Right ventricle myocardium superior (tissue), 1 donor: ENCODE results near the gene POFUT2. TPM values are rescaled to one million over a fixed set of nuclear protein-coding genes. Genes with fewer than 3 reads are reported as not detected.
A peak's percentile ranks its signal among the peaks of the same experiment; 100 is the strongest.

Experiments
- ATAC-seq: fragments of 200-7000 bp; cut with Tn5 transposase; one replicate; pipeline ENCODE4 v1.9.1; 2020; ENCODE audit warnings: mild to moderate bottlenecking; ENCODE audit not compliant: poor library complexity
- DNase-seq: peaks from one replicate; pipeline ENCODE4 v3.0.0-alpha.2; 2020
- intact Hi-C: fragments of 100-400 bp; cut with DNase I; formaldehyde crosslinking; loops from one replicate; pipeline ENCODE4 v1.11.2; 2022
- total RNA-seq: library from RNA; stranded (reverse); fragmentation: NEBNext Ultra II Directional; extraction: Animal tissue kit (Norgen Biotek cat#: 25700); gene quantifications from one replicate; pipeline ENCODE4 v1.2.1, GENCODE V29; 2021
- donor health status: DM: no; HTN: yes; CAD: no; lungs with severe emphysema.

Gene POFUT2
- total RNA-seq, 1 donor from 2014 or later: 15.3 TPM

DNA sequence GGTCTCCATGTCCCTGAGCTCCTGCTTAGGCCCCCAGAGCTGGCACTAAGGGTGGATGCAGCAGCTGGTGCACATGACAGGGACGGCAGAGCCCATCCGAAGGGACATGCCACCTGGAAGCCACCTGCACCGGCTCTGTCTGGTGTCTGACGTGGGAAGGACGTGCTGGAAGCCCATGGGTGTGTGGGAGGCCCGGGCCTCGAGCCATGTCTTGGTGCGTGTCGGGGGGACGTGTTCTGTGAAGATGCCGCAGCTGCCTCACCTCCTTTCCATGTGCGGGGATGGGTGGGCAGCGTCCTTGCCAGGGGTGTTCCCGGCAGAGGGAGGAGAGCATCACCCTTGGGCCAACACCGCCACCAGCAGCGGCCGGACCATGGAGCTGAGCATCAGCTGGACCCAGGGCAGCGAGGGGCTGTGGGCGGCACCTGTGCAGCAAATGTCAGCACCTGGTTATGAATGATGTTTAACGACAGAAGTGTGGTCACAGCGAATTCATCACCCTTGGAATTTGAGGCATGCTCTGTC, 15.5 kb upstream of the POFUT2 start:
- DNase-seq (no peak), ATAC-seq (no peak)
- intact Hi-C loops: loop anchor here (10.0 kb wide), 1 partner anchor 52 kb away; no protein-coding TSS in a partner anchor

DNA sequence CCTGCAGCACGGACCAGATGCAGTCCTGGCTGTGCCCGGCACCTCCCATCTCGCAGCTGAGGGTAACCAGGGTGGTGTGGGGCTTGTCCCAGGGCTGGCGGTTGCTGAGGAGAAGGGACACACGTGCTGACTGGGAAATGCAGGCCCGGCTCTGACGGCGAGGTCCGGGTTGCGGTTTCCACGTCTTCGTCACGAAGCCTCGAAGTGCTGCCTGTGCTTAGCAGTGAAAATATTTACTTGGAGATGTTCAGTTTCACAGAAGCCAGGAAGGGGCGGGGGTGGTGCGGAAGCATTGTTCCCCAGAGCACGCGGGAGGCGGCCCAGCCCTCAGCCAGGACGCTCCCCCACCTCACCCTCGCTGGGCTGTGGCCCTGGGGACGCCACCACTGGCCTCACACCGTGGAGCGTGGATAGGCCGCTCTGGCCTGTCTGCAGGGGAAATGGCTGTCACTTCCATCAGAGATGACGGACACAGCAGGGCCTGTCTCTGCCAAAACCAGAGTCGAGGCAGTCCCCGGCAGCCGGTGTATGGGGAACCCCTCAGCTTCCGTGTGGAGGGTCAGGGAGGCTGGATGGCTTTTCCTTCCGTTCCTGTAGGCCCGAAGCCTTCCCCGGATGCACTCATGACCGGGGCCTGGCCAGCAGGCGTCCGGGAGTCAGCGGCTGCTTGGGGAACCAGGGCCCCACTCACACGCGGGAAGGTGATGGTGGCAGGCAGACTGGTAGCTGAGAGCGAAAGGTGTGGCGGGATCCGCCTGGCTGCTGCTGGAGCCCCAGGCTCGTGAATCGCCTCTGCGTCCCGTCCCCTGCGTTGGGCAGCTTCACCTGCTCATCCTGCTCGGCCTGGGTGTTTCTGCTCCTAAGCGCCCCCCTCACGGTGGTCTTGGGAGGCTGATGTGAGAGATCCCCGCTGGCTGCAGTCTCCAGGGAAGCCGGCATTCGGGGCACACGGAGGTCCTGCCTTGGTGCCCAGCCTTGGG, 14.7 kb upstream of the POFUT2 start:
- ATAC-seq (peak; percentile 65), DNase-seq (peak; percentile 87)
- intact Hi-C loops: loop anchor here (10.0 kb wide), 1 partner anchor 52 kb away; no protein-coding TSS in a partner anchor

DNA sequence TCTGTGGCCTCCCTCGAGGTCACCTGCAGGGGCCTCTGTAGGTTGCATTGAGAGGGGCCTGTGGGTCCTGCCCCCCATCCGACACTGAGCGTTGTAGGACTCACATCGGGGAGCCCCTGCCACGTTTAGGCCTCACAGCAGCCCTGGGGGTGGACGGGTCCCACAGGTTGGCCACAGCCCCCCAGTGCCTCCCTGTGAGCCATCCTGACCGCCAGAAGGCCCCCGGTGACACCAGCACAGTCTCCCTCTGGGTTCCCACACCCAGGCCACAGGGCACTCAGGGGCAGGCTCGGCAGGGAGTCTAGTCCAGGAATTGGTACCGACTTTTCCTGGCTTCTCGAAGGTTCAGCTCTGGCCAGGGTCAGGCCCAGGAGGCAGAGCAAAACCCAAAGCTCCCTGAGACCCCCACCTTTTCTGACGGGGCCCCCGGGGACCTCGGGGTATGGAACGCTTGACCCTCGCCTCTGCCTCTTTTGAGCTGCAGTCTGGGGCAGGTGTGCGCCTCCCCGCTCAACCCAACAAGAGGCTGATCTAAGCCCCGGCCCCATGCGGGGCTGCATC, 13.9 kb upstream of the POFUT2 start:
- no peak for ATAC-seq
- intact Hi-C loops: loop anchor here (10.0 kb wide), 1 partner anchor 53 kb away; no protein-coding TSS in a partner anchor
- no peak for DNase-seq

GRCh38 chr21:45300786-45301520, 13.3 kb upstream of the POFUT2 start:
- DNase-seq (no peak), ATAC-seq (no peak)
- intact Hi-C loops: loop anchor here (10.0 kb wide), 1 partner anchor 54 kb away; no protein-coding TSS in a partner anchor

DNA sequence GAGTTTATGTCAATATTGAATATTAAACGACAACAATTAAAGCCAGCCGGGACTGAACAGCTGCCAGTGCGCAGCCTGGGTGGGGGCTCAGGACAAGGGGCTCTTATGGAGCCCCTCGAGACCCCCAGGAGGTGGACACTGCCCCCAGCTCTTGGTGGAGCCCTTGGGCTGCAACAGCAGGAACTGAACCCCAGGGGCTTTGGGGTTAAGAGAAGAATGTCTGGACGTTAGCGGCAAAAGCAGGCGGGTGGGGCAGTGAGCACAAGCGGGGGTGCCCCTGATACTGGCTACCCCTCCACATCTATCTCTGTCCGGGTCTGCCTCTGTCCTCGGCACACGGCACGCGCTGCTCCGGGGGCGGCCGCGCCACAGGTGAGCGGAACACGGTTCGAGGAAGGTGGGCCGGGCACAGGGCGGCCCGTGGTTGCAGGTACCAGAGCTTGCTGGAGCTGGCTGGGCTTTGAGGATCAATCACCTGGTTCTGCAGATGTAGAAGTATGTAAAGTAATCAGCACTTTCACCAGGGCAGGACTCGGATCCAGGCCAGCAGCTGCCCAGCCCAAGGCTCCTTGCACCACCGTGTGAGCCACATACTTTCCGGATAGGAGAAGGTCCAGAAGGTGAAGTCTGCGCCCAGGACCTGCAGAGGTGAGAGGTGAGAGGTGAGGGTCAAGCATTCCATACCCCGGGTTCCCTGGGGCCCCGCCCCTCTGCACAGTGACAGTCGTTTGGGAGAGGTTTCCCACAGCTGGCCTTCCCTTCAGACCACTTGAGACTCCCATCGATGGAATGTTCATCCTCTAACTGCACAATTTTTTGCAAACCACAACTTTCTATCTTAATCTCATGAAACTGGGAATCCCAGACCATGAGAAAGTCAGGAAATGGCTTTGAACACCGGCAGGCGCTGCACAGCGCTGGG, 12.4 kb upstream of the POFUT2 start:
- intact Hi-C loops: loop anchor here (10.0 kb wide), 1 partner anchor 55 kb away; no protein-coding TSS in a partner anchor
- DNase-seq: no peak
- no peak for ATAC-seq

DNA sequence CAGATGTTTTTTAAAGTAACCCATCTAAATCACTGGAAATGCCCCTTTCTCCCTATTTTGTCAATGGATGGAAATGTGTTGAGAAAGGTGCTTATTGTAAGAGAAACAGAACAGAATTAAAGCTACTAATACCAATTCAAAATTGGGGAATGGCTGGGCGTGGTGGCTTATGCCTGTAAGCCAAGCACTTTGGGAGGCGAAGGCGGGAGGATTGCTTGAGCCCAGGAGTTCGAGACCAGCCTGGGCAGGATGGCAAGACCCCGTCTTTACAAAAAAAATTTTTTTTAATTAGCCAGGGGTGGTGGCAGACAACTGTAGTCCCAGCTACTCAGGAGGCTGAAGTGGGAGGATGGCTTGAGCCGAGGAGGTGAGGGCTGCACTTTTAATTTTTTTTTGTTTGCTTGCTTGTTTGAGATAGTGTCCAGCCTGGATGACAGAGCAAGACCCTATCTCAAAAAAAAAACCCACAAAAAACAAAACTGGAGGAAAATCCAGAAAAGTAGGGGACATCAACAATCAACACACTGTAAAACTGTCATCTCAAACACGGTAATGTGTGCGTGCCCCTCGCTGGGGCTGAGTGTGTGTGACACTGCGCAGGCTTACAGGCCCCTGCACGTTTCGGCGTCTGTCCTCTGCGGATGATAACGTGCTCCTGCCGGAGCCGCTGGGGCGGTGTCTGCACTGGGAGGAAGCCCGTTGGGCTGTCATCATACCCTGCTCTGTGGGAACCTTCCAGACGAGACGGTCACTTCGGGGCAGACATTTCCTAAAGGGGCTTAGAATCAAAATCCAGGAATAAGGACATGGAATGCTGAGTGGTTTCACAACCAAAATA, 11.6 kb upstream of the POFUT2 start:
- ATAC-seq (peak; percentile 57), DNase-seq (peak; percentile 80)
- intact Hi-C loops: no loop called here

DNA sequence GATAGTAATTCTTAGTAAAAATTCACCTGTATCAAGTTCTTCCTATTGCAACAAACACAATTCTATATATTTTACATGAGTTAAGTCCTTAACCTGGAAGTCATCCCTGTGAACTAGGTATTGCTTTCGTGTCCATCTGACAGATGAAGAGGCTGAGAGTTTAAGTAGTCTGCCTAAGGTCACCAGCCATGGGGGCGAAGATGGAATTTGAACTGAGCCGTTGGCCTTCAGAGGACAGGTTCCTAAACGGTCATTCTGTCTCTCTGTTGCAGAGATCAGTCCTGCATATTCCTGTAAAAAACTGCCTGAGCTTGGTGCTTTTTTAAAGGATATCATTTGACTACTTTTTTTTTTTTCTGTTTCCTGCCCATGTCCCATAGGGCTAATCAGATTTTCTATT, 10.2 kb upstream of the POFUT2 start:
- ATAC-seq (no peak), DNase-seq (no peak)
- intact Hi-C loops: no loop called here

- DNase-seq: no peak
- intact Hi-C loops: no loop called here
- no peak for ATAC-seq
Measured at GRCh38 chr21:45297329-45297728, 9.6 kb upstream of the POFUT2 start.

DNA sequence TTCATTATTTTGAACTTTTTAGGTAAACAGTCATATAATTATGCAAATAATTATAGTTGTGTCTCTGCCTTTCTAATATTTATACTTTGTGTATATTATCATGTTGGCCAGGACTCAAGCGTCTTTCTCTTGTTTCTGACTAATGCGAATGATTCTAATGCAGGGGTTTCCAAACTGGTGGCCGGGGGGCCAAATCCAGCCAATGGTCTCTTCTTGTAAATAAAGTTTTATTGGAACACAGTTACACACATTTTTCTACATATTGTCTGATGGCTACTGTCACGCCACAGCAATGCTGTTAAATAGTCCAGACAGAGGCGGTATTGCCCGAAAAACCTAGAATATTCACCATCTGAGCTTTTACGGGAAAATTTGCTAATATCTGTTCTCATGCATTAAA, 8.9 kb upstream of the POFUT2 start:
- intact Hi-C loops: no loop called here
- no peak for DNase-seq
- no peak for ATAC-seq

GRCh38 chr21:45295576-45296365, 8.1 kb upstream of the POFUT2 start:
- DNase-seq: no peak
- ATAC-seq: no peak
- intact Hi-C loops: no loop called here

DNA sequence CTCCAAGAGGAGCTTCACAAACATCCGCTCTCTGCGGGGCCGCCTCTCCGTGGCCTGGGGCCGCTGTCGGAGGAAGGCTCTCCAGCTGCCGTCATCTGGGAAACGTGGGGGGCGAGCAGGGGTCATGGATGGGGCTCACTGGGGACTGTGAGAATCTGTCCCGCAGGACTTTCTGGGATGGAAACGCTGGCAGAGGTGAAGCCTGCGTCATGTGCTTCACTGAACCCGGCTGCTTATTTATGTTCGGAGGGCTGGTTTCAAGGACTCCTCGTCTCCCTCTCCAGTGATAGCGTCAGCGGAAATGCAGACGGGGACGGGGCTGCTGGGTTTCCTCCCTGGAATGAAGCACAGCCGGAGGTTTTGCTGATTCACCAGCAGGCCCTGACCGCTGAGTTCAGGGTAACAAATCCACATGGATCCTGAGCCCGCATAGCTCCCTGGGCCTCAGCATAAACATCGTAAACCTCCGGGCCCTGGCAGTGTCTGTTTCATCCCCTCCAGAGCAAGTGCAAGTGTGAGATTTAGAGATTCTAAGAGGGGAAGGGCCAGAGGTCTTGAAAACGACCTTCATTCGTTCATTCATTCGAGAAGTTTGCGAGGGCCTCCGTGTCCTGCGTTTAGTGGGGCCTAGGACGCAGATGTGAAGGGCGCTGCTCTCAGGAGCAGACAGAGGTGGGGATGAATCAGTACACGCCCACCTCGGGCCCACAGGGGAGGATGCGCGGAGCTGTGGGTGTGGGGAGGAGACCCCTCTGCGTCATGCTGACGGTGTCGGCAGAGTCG, 7.0 kb upstream of the POFUT2 start:
- intact Hi-C loops: no loop called here
- DNase-seq (peak; percentile 88), ATAC-seq (peak; percentile 64)

GRCh38 chr21:45293726-45294401, 6.2 kb upstream of the POFUT2 start:
- ATAC-seq (peak; percentile 15), DNase-seq (no peak)
- intact Hi-C loops: no loop called here

DNA sequence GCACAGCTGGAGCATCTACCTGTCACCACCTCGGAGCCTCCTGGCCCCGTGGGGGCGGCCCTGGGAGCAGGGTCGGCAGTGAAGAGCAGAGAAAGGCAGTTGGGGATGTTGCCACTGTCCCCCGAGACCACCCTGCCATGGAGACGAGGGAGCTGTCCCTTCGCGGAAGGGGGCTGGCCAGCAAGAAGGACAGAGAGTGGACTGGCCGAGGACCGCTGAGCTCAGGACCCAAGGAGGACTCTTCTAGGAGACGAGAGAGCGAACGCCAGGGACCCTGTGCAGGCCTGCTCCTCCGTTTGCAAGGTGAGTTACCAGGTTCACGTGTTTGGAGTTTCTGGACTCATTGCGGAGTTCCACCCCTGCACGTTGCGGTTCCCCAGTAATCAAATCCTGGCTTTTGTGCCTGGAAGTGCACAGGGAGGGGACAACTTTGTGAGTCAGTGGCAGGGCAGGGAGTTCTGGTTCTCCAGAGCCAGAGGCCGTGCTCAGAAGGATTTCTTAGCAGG, 5.6 kb upstream of the POFUT2 start:
- no peak for ATAC-seq
- intact Hi-C loops: no loop called here
- DNase-seq: no peak

DNA sequence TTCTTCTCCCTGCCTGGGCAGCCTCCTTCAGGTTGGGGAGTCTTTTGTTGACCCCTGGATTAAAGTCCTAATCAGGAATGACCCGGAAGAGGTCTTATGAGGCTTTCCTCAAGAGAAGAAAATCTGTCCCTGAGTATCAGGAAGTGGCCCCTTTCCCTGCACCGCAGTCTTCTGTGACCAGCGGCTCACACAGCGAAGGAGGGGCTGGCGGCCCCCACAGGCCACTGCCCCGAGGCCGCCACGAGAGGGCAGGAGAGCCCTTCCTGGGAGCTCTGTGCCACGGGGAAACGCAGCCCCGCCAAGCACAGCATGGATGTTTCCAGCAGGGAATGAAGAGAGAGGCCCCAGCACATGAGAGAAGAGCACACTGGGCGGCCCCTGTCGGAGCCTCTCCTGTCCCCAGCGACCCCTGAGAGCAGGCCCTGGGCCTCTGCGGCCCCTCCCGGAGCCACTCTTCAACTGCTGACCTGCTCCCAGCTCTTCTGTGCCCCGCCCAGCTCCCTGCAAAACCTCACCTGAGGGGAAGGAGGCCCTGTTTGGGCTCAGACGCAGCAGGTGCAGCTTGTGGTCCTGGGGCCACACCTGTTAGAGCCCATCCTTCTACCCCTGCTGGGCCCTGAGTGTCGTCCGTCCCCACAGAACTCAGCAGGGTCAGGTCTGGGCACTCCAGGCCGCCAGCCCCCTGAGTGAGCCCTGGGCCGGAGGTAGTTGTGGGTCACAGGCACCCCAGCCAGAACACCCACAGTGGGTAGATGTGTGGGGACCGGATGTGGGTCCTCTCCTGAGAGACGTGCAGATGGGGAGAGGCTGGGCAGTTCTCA, 4.9 kb upstream of the POFUT2 start:
- ATAC-seq: peak; percentile 77
- peak; percentile 92 for DNase-seq
- intact Hi-C loops: loop anchor here (1.0 kb wide), 1 partner anchor 147 kb away; no protein-coding TSS in a partner anchor
